H1 (cell line): ENCODE measurements around the gene NIN. TPM values are rescaled to one million over a fixed set of nuclear protein-coding genes. Genes with fewer than 3 reads are reported as not detected.

ENCODE experiments used
- CTCF ChIA-PET: fragments of 300-600 bp; sonication (Branson Sonifier 250); formaldehyde crosslinking; loops from one replicate; lab custom pipeline; 2021; ENCODE audit not compliant: partially characterized antibody; lab: Charles Lee
- POLR2A ChIA-PET: fragments of 300-600 bp; sonication (Branson Sonifier 250); formaldehyde crosslinking; loops from one replicate; lab custom pipeline; 2021; ENCODE audit warnings: inconsistent platforms; ENCODE audit not compliant: partially characterized antibody; lab: Charles Lee
- DNase-seq, 2 experiments: peaks; one replicate each; pipeline versions ENCODE4 v3.0.0 to v3.0.0-alpha.2; 2010 to 2022; ENCODE audit warnings: low spot score in 2 of 2, low read depth in 1 of 2, mixed read lengths in 1 of 2
- FAIRE-seq: peaks from 2 replicates; lab custom pipeline; 2011; peaks lifted over from hg19 to GRCh38; lab: Jason Lieb, UNC
- H2AFZ ChIP-seq: 2 replicates; pipeline ENCODE4 v1.8.1; 2012; ENCODE audit warnings: low read length, inconsistent platforms
- H2AK5ac ChIP-seq: 2 replicates; pipeline ENCODE4 v1.6.1; 2013; ENCODE audit warnings: low read depth, low read length
- H2BK120ac ChIP-seq: replicated peaks from 2 replicates; pipeline ENCODE3; 2013; ENCODE audit warnings: low read depth, low read length, inconsistent platforms
- H2BK12ac ChIP-seq: 2 replicates; pipeline ENCODE4 v1.6.1; 2013; ENCODE audit warnings: low read depth, low read length
- H2BK15ac ChIP-seq: 2 replicates; pipeline ENCODE4 v1.6.1; 2013; ENCODE audit warnings: low read length
- H2BK20ac ChIP-seq: 2 replicates; pipeline ENCODE4 v1.6.1; 2013; ENCODE audit warnings: low read length
- H2BK5ac ChIP-seq: 2 replicates; pipeline ENCODE4 v1.6.1; 2013; ENCODE audit warnings: low read depth, low read length
- H3K14ac ChIP-seq: 2 replicates; pipeline ENCODE4 v1.6.1; 2013; ENCODE audit warnings: inconsistent platforms; ENCODE audit not compliant: insufficient read length
- H3K18ac ChIP-seq: 2 replicates; pipeline ENCODE4 v1.6.1; 2013; ENCODE audit warnings: low read length; ENCODE audit errors: extremely low read depth
- H3K23ac ChIP-seq: 2 replicates; pipeline ENCODE4 v1.6.1; 2013; ENCODE audit warnings: inconsistent platforms; ENCODE audit not compliant: insufficient read length
- H3K23me2 ChIP-seq: 2 replicates; pipeline ENCODE4 v1.6.1; 2013; ENCODE audit warnings: low read depth, low read length
- H3K27ac ChIP-seq: 2 replicates; pipeline ENCODE4 v1.6.1; 2011; ENCODE audit warnings: low read depth, low read length, inconsistent platforms
- H3K27me3 ChIP-seq, 4 experiments: replicated peaks in 1 of 4; 1 replicate in 1 of 4; 2 replicates in 3 of 4; pipeline versions ENCODE4 v1.6.1 to v1.8.1; 2011 to 2013; ENCODE audit warnings: low read length in 3 of 4, mild to moderate bottlenecking in 3 of 4, inconsistent platforms in 2 of 4, mixed read lengths in 2 of 4, moderate library complexity in 1 of 4; ENCODE audit not compliant: control insufficient read depth in 3 of 4, insufficient read depth in 3 of 4; ENCODE audit errors: extremely low read depth in 1 of 4
- H3K36me3 ChIP-seq, 4 experiments: 2 replicates each; pipeline versions ENCODE4 v1.6.1 to v1.8.1; 2011 to 2013; ENCODE audit warnings: mild to moderate bottlenecking in 4 of 4, low read length in 3 of 4, moderate library complexity in 2 of 4, control low read depth in 1 of 4, inconsistent platforms in 1 of 4; ENCODE audit not compliant: insufficient read depth in 4 of 4, control insufficient read depth in 2 of 4
- H3K4ac ChIP-seq: replicated peaks from 2 replicates; pipeline ENCODE3; 2013; ENCODE audit warnings: low read length, low read depth, mixed read lengths, inconsistent platforms; ENCODE audit not compliant: insufficient read length
- H3K4me1 ChIP-seq, 4 experiments: replicated peaks in 1 of 4; 1 replicate in 1 of 4; 2 replicates in 3 of 4; pipeline versions ENCODE4 v1.6.1 to v1.8.1; 2011 to 2013; ENCODE audit warnings: low read length in 3 of 4, inconsistent platforms in 2 of 4, mixed read lengths in 1 of 4; ENCODE audit not compliant: insufficient read depth in 4 of 4, control insufficient read depth in 3 of 4
- H3K4me2 ChIP-seq, 2 experiments: 2 replicates each; pipeline versions ENCODE4 v1.6.1 to v1.8.1; 2011 to 2013; ENCODE audit warnings: low read depth in 2 of 2, low read length in 2 of 2, control low read depth in 1 of 2, inconsistent platforms in 1 of 2, mild to moderate bottlenecking in 1 of 2; ENCODE audit not compliant: insufficient read depth in 1 of 2
- H3K4me3 ChIP-seq, 4 experiments: fragments of 200-600, 300-600 bp in 1 of 4; sonication (generic), shearing (Covaris generic), sonication (Bioruptor Twin) in 1 of 4; 2 replicates each; pipeline versions ENCODE4 v1.5.1 to v1.8.1; 2011 to 2016; ENCODE audit warnings: low read length in 4 of 4, low read depth in 3 of 4, control low read depth in 2 of 4, inconsistent platforms in 2 of 4, mild to moderate bottlenecking in 2 of 4, mixed read lengths in 1 of 4, moderate library complexity in 1 of 4; ENCODE audit not compliant: insufficient read depth in 2 of 4; ENCODE audit errors: extremely low read depth in 1 of 4
- H3K56ac ChIP-seq: replicated peaks from 2 replicates; pipeline ENCODE3; 2013; ENCODE audit warnings: low read depth, mild to moderate bottlenecking, mixed read lengths, low read length, inconsistent platforms; ENCODE audit not compliant: insufficient read length
- H3K79me1 ChIP-seq: 2 replicates; pipeline ENCODE4 v1.6.1; 2013; ENCODE audit warnings: low read depth, low read length, control low read depth
- H3K79me2 ChIP-seq, 2 experiments: 2 replicates each; pipeline versions ENCODE4 v1.6.1 to v1.8.1; 2012 to 2013; ENCODE audit warnings: low read length in 2 of 2, mild to moderate bottlenecking in 2 of 2, inconsistent platforms in 1 of 2; ENCODE audit not compliant: insufficient read depth in 2 of 2, control insufficient read depth in 1 of 2
- H3K9ac ChIP-seq, 4 experiments: replicated peaks in 1 of 4; 1 replicate in 1 of 4; 2 replicates in 3 of 4; pipeline versions ENCODE4 v1.6.1 to v1.8.1; 2011 to 2013; ENCODE audit warnings: low read depth in 3 of 4, low read length in 3 of 4, control low read depth in 2 of 4, mild to moderate bottlenecking in 2 of 4, moderate library complexity in 2 of 4, inconsistent platforms in 1 of 4; ENCODE audit errors: extremely low read depth in 1 of 4
- H3K9me3 ChIP-seq, 2 experiments: 2 replicates each; pipeline versions ENCODE4 v1.6.1 to v1.8.1; 2012 to 2013; ENCODE audit warnings: mild to moderate bottlenecking in 2 of 2, moderate library complexity in 2 of 2, control low read depth in 1 of 2, inconsistent platforms in 1 of 2, low read depth in 1 of 2, low read length in 1 of 2, mixed read lengths in 1 of 2; ENCODE audit not compliant: insufficient read depth in 2 of 2
- H4K20me1 ChIP-seq, 2 experiments: replicated peaks in 1 of 2; 2 replicates each; pipeline versions ENCODE3 to v1.8.1; 2011 to 2013; ENCODE audit warnings: inconsistent platforms in 2 of 2, low read length in 2 of 2, mild to moderate bottlenecking in 1 of 2; ENCODE audit not compliant: insufficient read depth in 2 of 2, control insufficient read depth in 1 of 2
- H4K5ac ChIP-seq: 2 replicates; pipeline ENCODE4 v1.6.1; 2013; ENCODE audit warnings: low read length, low read depth, mixed read lengths, inconsistent platforms; ENCODE audit not compliant: insufficient read length
- H4K8ac ChIP-seq: 2 replicates; pipeline ENCODE4 v1.8.0; 2013; ENCODE audit warnings: mild to moderate bottlenecking, moderate library complexity, low read length, inconsistent platforms; ENCODE audit not compliant: insufficient read depth; ENCODE audit errors: extremely low read depth
- H4K91ac ChIP-seq: replicated peaks from 2 replicates; pipeline ENCODE3; 2013; ENCODE audit warnings: low read length, mixed read lengths, inconsistent platforms; ENCODE audit not compliant: insufficient read length
- RNF2 ChIP-seq: fragments of 200-900, 300-1000 bp; sonication (generic); IDR thresholded peaks from 2 replicates; pipeline ENCODE4 v1.7.1; 2016; ENCODE audit warnings: borderline replicate concordance, low read depth, mild to moderate bottlenecking, antibody characterized with exemption, low read length; ENCODE audit not compliant: poor library complexity, severe bottlenecking; ENCODE audit errors: missing control alignments
- SIN3A ChIP-seq, 2 experiments: IDR thresholded peaks in 1 of 2; conservative IDR thresholded peaks in 1 of 2; 2 replicates each; pipeline ENCODE4 v1.6.1; 2011 to 2012; ENCODE audit warnings: low read length in 2 of 2, improper control_type of control experiment in 1 of 2, low read depth in 1 of 2, mild to moderate bottlenecking in 1 of 2
- WGBS, 2 experiments: shearing (Covaris generic) in 1 of 2; methylation state at CpG; one replicate each; pipeline versions ENCODE4 v1.1.6 to v1.1.7; 2013 to 2015; ENCODE audit warnings: low lambda C conversion rate in 2 of 2, mixed read lengths in 2 of 2, inconsistent platforms in 1 of 2, low coverage in 1 of 2, missing lambda C conversion rate in 1 of 2; ENCODE audit not compliant: insufficient replicate concordance in 2 of 2, insufficient coverage in 1 of 2, insufficient read length in 1 of 2; ENCODE audit errors: extremely low coverage in 1 of 2, missing lambda C conversion rate in 1 of 2; 5-methylcytosine and 5-hydroxymethylcytosine counted together
- polyA plus RNA-seq, 7 experiments: library from polyadenylated mRNA; depleted of rRNA in 3 of 7; stranded (reverse) in 5 of 7; unstranded in 2 of 7; fragments of >200 nt in 5 of 7; fragments of 200-250 nt in 2 of 7; gene quantifications; 1 replicate in 5 of 7; 2 replicates in 1 of 7; 4 replicates in 1 of 7; pipeline versions ENCODE4 v1.2.1 to v1.2.3, GENCODE V29; 2011 to 2013; ENCODE audit warnings: missing spikeins in 2 of 7, mixed read lengths in 2 of 7
- total RNA-seq: library from RNA; stranded (reverse); fragmentation: NEBNext Ultra II Directional; extraction: Animal tissue kit (Norgen Biotek cat#: 25700); gene quantifications from 2 replicates; pipeline ENCODE4 v1.2.1, GENCODE V29; 2021

The NIN gene
- total and polyA plus RNA-seq, 2 of the 8 experiments (the other 6 are each of a cell fraction or from before 2014, with no cell fraction given): 3.2 to 21.3 TPM

GRCh38 chr14:50775357-50775756, 55.6 kb downstream of the NIN start:
- H3K27me3 ChIP-seq: no peaks in the 10 kb centered on the region
- no peak overlapping the region for H4K5ac ChIP-seq
- FAIRE-seq (no peak), DNase-seq (no peak)
- POLR2A ChIA-PET: interaction anchor here (1.9 kb wide), 1 partner anchor 107 kb away, joined by 4 read pairs; the partner anchor contains the start of gene SAV1
- H3K4me3 ChIP-seq: no peak overlapping the region
- H3K18ac ChIP-seq: no peak overlapping the region
- H2BK12ac ChIP-seq: no peak overlapping the region
- H3K23me2 ChIP-seq: no peaks in the 10 kb centered on the region
- H3K36me3 ChIP-seq: peaks cover 0 to 18% (median 12%) of the 10 kb centered on the region in 4 experiments; a peak in 7 of 8 replicates
- H3K9ac ChIP-seq: no peak overlapping the region
- H3K27ac ChIP-seq: no peak overlapping the region
- no peak overlapping the region for H3K23ac ChIP-seq
- no peak overlapping the region for H4K8ac ChIP-seq
- 88% methylated on average over 2 of the region's 2 CpGs; no CpG with 5 or more reads in 1 of the 2 experiments for WGBS, 2 experiments
- H4K91ac ChIP-seq: no peak overlapping the region
- H3K4ac ChIP-seq: no peak overlapping the region
- no peak overlapping the region for H3K4me2 ChIP-seq
- no peak overlapping the region for H2BK5ac ChIP-seq
- no peak overlapping the region for H2BK15ac ChIP-seq
- H3K9me3 ChIP-seq: no peaks in the 10 kb centered on the region
- no peak overlapping the region for H3K14ac ChIP-seq
- no peaks in the 10 kb centered on the region for H4K20me1 ChIP-seq
- H2BK120ac ChIP-seq: no peak overlapping the region
- CTCF ChIA-PET: interaction anchor here (0.6 to 8.5 kb wide), 21 partner anchors 11 to 459 kb away, joined by 3 to 102 read pairs (median 9); partner anchors contain the start of gene NIN
- no peak overlapping the region for H2AK5ac ChIP-seq
- TF ChIP-seq SIN3A (conservative IDR thresholded peaks at IDR 0.05 in 1 of 2, IDR thresholded peaks at IDR 0.05 in 1 of 2; ENCODE audit: low read depth in 1 of 2, low read length in 2 of 2) (no peak), RNF2 (no peak)
- TF ChIP-seq, all 59 proteins: peak for 0
- no peak overlapping the region for H2BK20ac ChIP-seq
- no peaks in the 10 kb centered on the region for H3K79me2 ChIP-seq
- H3K4me1 ChIP-seq: no peaks in the 10 kb centered on the region
- no peaks in the 10 kb centered on the region for H3K79me1 ChIP-seq
- no peak overlapping the region for H2AFZ ChIP-seq
- no peak overlapping the region for H3K56ac ChIP-seq
